ENCODE results near the gene UBTD2.

DNA sequence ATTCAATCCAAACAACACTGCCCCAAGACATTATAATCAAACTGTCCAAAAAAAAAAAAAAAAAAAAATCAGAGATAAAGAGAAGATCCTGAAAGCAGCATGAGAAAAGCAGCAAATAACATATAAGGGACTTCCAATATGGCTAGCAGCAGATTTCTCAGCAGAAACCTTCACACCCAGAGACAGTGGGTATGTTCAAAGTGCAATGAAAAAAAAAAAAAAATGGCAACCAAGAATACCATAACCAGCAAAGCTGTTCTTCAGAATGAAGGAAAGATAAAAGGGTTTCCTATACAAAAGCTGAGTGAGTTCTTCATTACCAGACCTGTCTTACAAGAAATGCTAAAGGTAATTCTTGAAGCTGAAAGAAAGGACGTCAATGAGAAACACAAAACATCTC, 32.1 kb downstream of the UBTD2 start:
- TF ChIP-seq, protein P1, sequence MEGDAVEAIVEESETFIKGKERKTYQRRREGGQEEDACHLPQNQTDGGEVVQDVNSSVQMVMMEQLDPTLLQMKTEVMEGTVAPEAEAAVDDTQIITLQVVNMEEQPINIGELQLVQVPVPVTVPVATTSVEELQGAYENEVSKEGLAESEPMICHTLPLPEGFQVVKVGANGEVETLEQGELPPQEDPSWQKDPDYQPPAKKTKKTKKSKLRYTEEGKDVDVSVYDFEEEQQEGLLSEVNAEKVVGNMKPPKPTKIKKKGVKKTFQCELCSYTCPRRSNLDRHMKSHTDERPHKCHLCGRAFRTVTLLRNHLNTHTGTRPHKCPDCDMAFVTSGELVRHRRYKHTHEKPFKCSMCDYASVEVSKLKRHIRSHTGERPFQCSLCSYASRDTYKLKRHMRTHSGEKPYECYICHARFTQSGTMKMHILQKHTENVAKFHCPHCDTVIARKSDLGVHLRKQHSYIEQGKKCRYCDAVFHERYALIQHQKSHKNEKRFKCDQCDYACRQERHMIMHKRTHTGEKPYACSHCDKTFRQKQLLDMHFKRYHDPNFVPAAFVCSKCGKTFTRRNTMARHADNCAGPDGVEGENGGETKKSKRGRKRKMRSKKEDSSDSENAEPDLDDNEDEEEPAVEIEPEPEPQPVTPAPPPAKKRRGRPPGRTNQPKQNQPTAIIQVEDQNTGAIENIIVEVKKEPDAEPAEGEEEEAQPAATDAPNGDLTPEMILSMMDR (IDR thresholded peaks at IDR 0.05): no peak
- TF ChIP-seq EZH2 (IDR thresholded peaks at IDR 0.05; ENCODE audit: borderline replicate concordance, insufficient read depth, low read depth, low read length, poor library complexity, severe bottlenecking): no peak

All from B cell (primary cell).